GM18520 (cell line): Measurements from ENCODE around the gene MYOF.
"Not testable (repeated sequence)": the region's sequence is repeated elsewhere in the genome, so short reads cannot be mapped to it uniquely, and the experiment has no call there.

Experiments
- ATAC-seq: cut with Tn5 transposase; IDR thresholded peaks from one replicate; pipeline ENCODE4 v1.9.1; 2021; ENCODE audit not compliant: unreplicated experiment

Gene MYOF

DNA sequence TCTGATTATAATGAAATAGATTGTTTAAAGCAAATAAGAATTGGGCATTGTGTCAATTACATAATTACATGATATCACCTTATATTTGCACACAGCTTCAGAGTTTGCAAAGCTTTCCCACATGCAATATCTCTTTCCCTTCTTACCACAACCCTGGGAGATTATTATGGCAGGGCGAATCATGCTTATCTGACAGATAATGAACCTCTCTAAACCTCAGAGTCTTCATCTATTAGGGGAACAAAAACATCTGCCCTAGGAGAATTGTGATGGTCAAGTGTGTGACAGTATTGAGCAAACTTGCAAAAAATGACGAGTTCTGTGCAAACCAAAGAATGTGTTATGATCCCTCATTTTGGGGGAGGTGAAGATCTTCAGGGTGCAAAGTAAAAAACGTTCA is 90.0 kb downstream of the MYOF start:
- ATAC-seq, result no peak

DNA sequence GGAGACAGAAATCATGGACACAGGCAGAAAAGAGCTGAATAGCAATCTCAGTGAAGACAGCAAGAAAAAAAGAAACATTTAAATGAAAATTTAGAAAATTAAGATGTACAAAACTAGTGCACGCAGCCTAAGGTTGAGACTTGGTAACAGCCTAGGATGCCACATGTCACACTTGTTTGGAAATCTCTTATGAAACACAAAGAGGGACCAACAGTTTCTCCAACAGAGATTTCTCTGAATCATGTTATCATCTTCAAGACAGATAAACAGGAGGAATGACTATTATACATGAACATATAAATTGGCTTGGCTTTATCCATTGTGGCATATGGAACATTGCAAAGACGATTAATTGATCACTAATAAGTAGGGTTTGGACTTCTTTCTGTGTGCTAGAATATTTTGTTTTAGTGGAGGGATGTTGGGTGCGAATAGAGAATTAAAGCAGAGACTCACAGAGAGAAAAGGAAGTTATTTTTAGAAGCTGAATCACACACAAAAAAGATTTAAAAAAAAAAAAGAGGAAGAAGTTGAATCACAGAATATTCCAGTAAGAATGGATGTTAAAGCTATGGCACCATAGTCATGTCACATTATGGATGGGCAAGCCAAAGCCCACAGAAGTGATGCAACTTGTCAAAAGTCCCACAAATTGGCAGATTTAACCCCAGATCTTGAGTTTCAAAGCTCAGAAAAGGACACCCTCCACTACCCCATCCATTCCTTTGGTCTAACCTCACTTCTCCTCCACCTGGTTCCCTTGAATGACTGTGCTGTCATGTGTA is 91.6 kb downstream of the MYOF start:
- ATAC-seq, result no peak

DNA sequence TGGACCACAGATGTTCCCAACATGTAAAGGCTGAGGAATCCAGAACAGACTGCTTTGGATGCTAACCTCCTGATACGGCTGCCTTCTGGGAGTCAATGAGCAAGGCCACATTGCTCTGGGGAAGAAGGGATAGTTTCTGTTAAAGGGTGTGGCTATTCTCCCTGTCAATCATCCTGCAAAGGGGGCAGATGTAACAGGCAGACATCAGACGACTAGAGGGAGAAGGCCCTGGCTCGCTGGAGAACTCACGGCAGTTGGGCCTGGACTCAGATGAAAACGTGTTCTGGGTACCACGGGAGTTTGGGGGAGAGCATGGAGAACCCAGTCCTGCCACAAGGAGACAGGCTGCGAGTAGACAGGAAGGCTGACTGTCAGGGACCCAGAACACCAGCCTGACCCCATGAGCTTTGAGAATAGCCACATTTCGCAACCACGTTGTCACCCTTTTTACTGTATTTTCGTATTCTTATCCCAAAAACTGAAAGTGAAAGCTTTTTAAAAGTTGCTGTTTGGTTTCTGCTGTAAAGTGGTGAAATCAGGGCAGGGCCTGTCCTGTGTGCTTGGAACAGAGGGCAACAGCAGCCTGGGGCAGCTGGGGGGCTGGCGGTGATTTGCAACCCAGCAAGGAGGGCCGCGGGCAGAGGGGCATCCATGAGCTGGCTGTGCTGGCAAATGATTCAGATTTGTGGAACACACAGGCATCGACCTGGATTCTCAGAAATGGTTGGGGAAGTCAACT is 95.3 kb downstream of the MYOF start:
- no peak for ATAC-seq

DNA sequence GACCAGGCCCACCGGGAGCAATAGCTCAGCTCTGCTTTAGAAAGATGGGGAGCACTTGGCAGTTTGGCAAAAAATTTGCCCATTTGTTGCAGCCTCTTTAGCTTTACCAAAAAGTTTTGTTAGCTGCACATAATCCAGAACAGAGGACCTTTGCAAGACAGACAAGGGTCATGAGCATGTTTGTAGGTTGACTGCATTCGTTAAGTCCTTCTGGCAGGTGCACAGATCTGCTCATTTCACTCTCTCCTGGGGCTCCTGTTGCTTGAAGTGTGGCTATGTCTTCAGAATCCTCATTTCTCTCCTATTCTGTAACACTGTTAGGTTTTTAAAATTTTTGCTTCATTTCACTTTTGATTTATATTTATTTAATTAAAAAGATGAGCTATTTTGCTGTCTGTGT is 96.8 kb downstream of the MYOF start:
- ATAC-seq, result no peak

DNA sequence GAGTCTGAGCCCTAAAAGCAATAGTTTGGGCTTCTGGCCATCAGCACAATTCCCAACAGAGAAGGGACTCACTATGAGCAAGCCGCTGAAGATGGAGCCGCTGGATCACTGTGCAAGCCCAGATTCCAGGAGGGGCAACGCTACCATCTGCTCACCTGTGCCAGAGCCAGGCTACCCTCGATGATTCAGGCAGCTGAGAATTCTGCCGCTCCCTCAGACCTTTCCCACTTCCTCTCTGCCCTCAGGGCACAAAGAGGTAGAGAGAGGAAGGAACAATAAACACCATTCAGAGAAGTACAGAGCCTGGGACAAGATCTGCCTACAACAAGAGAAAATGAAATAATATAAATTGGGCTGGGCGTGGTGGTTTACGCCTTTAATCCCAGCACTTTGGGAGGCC is 98.1 kb downstream of the MYOF start:
- no peak for ATAC-seq

DNA sequence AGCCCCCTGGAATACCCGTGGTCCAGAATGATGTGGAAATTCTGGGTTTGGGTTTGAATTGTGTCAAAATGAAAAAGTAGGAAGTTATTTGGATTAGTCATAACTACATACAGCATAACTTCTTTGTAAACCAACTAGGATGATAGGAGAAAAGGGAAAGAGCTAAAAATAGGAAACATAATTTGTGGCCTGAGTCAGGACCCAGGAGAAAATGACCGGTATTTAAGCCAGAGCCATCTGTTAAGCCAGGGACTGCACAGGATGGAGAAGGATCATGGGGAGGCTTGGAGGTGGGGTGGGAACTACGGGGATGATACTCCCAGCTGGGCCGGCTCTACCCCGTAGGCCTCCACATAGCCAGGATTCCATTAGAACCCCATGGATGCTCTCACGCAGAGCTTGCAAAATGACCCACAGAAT is 98.6 kb downstream of the MYOF start:
- no peak for ATAC-seq

DNA sequence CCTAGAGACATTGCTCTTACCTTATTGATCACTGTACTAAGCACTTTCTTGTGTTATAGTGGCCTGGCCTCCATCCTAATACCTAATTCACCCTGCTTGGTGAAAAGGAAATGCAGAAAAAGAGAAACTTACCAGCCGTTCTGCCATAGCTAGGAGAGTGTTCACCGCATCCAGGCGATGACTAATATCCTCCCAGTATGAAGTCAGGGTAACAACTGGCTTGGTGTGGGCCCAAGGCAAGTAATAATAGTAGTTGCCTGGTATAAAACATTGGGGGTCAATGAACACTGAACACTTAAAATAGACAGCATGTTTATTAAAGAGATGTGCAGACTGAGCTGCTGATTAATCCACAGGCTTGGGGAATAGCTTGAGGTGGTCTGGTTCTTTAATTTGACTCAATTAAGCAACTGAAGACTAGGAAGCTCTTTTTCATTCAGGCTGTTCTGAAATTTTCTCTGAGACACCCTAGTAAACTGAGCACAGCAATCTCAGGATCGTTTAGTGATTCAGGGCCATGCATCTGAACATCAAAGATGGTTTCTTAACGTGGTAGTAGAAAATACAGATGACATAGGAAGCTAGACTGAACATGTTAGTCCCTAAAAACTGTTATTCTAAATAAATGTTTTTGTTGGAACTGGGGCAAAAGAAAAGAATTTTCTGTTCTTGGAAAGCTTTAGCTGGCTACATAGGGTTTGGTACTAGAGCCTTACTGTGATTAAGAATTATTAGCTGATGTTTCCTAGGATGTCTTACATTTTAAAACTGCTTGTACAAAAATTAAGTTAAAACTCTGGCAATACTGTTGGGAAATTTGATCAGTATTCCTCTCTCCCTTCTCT is 102.2 kb downstream of the MYOF start:
- ATAC-seq, result no peak

DNA sequence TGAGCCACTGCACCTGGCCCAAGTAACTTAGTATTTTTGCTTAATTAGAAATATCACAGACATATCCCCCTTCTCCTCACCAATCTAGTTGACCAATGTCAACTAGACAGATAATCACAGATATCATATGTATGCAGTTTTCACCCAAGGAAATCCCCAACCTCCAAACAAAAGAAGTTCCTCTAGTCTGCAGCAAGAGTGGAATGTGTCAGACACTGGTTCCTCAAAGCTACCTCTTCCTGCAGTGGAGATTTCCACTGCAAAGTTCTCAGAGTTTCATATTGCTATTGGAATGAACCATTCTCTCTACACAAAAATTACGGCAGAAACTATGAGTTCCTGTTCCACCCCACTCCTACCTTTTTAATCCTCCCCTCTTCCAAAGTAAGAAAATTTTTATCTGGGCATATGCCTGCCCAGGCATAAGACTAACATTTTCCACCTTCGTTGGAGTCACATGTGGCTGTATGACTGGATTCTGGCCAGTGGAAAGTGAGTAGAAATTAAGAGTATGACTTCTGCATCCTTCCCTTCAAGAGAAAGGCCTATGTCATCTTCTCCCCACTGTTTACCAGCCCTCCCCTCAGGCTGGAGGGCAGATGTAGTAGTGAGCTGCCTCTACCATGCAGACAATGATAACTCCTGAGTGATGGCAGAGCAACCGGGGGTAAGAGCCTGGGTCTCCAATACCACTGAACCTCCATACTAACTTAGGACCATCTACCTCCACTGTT is 103.0 kb downstream of the MYOF start:
- no peak for ATAC-seq

DNA sequence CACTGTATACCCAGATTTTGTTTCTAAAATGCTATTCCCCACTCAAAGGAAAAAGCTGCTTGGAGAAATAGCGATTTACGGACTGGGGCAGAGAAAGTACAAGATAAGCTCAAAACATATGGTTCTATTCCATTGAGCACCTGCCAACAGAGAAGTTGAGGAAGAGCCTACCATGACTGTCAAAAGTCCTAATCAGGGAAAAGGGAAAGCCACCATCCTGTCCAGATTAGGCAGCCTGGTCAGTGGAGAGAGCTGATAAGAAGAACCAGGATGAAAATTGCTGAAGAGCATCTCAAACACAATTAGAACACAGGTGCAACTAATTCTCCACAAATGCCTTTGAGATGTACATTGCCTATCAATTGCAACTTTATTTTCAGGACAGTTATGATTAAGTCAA is 104.1 kb downstream of the MYOF start:
- ATAC-seq, result no peak

DNA sequence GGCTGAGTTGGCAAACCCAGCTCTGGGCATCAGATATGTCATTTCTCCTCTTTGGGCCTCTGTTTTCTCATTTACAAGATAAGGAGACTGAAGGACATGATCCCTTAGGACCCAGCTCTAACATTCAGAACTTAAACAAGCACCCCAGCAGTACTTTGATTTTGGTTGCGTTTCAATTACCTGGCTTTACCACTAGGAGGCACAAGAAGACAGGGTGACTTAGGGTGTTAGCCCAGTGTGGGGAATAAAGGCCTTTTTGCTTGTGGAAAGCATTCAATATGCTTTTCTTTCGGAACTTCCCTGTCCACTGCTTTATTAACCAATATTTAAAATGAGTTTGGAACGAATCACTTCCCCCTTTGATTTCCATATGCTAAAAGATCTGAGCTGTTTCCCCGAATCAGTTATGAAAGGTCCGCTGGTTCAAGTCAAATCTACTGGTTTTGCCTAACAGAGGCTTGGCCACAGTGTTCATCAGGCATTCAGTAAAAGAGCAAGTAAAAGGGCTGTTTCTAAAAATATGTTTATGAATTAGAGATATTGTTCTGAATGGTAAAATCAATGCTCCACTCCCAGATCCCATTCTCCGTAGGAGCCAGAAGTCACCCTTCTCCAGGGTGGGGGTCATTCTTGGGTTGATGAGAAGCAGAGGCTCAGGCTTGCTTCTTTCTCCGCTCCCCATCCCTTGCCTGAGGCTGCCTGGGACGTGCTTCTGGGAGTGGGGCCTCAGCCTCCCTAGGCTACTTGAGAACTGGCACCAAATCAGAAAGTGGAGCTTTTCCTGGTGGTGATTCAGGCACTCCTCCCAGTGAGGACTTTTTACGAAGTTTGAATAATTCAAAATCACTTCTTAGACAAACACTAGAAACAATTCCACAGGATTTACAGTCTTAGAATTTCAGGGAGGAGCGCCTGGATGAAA is 105.5 kb downstream of the MYOF start:
- ATAC-seq, result no peak

DNA sequence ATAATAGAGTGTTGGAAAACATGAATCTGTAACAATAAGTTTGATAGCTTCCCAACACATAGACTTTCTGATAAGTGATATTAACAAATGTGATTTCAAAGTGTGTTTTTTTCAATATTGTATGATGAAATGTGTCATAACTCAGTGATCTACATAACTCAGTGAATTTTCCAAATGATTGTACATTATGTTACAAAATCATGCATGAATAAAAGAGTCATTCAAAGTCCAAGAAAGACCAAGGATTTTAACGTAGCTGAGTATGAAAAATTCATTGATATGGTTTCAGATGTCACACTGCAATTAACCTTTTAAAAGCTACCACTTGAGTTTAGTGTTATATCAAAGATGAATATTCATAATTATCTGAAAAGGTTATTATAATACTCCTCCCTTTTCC is 111.2 kb downstream of the MYOF start:
- no peak for ATAC-seq

DNA sequence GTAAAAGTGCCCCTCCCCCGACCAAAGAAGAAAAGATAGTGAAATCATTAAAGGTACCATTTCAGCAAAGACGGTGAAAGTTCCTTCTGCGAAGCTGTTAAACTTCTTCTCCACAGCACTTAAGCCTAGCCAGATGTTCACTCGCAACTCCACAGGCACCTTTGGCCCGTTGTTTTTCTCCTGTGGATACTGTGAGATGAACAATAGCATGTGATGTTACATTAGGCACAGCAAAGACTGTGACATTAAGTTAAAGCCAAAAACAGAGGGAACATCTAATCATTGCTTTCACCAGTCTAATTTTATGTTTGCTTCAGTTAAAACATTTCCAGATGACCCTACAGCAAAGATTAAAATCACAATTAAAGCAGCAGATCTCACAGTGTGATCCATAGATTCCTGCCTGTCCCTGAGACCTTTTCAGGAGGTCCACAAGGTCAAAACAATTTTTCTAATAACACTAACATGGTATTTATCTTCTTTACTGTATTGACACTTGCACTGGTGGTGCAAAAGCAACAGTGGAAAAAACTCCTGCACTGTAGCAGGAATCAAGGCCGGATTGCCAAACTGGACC is 112.5 kb downstream of the MYOF start:
- no peak for ATAC-seq

DNA sequence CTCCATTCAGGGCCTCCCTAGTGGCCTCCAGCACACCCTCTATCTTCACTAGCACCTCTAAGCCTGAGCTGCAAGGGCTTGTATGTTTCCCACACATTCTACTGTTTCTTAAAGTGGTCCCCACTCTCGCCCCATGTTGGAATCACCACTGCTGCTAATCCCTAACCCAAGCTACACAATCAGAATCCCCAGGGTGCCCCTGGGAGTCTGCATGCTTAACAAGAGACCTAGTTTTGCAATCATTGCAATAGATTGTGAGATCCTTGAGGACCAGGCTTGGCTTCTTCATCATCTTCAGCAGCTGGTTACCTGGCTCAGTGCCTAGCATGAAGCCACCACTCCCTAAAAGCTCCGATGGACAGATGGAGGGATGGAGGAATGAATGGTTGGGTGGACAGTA is 113.9 kb downstream of the MYOF start:
- no peak for ATAC-seq

DNA sequence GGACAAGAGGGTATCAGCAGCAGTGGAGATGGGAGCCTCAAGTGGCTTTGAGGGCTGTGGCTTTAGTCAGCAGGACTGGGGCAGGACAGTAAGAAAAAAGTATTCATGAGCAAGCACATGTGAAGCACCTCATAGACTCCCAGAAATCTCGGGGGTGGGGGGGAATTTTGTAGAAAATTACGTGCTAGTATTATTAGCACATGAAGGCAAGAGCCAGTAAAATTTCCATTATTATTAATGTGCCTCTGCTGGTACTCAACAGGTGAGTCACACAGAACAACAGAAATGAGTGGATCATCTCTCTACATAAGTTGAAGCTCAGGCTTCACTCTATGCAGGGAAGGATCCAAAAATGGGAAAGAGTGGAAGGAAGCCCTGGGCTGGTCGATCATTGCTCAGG is 114.5 kb downstream of the MYOF start:
- ATAC-seq, result no peak

DNA sequence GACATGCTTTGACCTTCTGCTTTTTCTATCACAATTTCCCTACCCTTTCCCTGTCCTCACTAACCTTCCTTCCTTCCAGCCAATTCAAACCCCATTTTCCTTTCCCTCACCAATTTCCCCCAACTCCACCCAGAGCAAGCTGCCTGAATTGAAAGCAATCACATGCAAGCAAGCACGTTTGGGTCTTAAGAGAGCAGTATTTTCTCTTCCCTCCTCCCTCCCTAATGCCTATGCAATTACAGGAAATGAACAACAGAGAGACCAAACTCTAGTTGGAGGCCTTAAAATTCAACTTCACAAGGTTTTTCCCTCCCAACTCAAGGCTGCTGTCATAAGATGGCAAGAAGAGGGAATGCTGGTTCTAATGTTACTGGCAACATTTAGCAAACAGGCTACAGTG is 117.2 kb downstream of the MYOF start:
- ATAC-seq, result no peak

DNA sequence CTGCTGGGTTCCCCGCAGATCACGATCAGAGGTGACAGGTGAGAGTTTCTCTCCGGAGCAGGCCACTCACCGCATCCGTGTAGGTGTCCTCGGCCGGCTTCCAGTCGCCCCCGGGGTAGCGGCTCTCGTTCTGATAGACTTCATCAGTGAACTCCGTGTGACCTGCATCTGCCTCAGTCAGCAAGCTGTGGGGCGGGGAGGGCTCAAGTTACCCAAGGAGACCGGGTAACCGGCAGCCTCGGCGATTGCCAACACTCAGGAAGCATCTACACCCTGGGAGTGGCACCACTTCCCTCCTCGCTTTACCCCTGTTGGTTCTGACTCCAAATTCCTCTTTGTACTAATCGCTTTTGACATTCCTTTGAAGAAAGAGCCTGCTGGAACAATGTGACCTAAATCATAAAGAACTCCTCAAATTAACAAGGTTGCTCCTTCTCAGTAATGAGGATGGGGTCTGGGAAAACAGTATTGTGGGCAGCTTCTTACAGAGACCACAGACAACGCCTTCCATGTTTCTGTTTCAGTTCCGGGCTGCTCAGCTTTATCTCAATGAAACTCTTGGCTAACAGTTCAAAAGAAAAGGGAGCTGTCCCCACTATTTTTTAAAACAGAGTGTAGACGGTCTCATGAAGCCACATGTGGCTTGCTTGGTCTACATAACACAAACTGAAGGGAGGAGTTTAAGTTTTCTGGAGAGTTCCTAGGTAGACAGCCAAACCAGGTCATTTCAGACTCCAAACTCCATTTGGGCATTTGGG is 118.1 kb downstream of the MYOF start:
- no peak for ATAC-seq

DNA sequence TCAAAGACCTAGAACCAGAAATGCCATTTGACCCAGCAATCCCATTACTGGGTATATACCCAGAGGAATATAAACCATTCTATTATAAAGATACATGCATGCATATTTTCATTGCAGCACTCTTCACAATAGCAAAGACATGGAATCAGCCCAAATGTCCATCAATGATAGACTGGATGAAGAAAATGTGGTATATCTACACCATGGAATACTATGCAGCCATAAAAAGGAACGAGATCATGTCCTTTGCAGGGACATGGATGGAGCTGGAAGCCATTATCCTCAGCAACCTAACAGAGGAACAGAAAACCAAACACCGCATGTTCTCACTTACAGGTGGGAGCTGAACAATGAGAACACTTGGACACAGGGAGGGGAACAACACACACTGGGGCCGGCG is 123.7 kb downstream of the MYOF start:
- not testable (repeated sequence) for ATAC-seq

DNA sequence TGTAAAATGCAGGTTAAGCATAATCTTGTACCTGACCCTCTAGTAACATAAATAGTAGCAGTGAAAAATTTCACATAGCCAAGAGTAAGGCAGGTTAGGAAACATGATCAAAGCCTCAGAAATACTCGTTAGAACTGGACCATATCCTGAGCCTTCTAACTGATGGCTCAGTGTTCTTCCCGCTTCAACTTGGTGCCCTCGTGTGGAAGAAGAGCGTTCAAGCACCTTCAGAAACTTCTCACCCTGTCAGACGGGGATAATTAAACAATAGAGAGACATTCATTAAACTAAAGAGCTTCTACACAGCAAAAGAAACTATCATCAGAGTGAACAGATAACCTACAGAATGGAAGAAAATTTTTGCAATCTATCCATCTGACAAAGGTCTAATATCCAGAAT is 124.5 kb downstream of the MYOF start:
- ATAC-seq, result no peak

DNA sequence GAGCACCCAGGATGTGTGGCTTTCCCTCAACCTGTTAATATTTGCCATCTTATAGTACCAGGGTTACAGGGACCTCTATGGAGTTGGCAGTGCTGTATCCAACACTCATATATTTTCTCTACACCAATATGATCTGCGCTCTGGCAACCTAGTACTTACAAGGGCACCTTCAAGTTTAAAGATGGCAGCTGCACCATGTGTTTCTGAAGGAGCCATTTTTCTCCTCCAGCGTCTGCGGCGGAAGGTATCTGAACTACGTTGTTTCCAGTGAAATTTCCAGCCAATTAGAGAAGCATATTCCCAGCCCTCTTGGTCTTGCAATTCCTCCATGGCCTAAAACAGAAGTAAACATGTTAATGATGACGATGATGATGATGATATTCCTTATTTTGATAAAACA is 125.6 kb downstream of the MYOF start:
- no peak for ATAC-seq
